Right kidney (tissue), 1 donor: ENCODE results near the gene NIPBL.
"Not testable (repeated sequence)": the region's sequence is repeated elsewhere in the genome, so short reads cannot be mapped to it uniquely, and the experiment has no call there.

Experiments used
- DNase-seq: peaks from one replicate; pipeline ENCODE4 v3.0.0-alpha.2; 2016

NIPBL gene

GRCh38 chr5:36877667-36878391 lies 1.3 kb downstream of the NIPBL start:
- peak; percentile 14 for DNase-seq

GRCh38 chr5:36878392-36879082 lies 2.0 kb downstream of the NIPBL start:
- peak; percentile 25 for DNase-seq

GRCh38 chr5:36879274-36880033 lies 2.9 kb downstream of the NIPBL start:
- no peak for DNase-seq

GRCh38 chr5:36880761-36881160 lies 4.2 kb downstream of the NIPBL start:
- DNase-seq, result no peak

- DNase-seq, result no peak
These were observed 4.7 kb downstream of the NIPBL start for GRCh38 chr5:36881304-36881703.

GRCh38 chr5:36881807-36882206 lies 5.2 kb downstream of the NIPBL start:
- no peak for DNase-seq

GRCh38 chr5:36882250-36882649 lies 5.7 kb downstream of the NIPBL start:
- no peak for DNase-seq

- no peak for DNase-seq
These were observed 7.4 kb downstream of the NIPBL start for GRCh38 chr5:36883894-36884462.

GRCh38 chr5:36885149-36885548 lies 8.6 kb downstream of the NIPBL start:
- no peak for DNase-seq

GRCh38 chr5:36885566-36886485 lies 9.3 kb downstream of the NIPBL start:
- DNase-seq, result no peak

- DNase-seq, result no peak
These were observed 10.2 kb downstream of the NIPBL start for GRCh38 chr5:36886791-36887190.

- DNase-seq, result no peak
These were observed 11.0 kb downstream of the NIPBL start for GRCh38 chr5:36887532-36887931.

GRCh38 chr5:36888303-36888702 lies 11.7 kb downstream of the NIPBL start:
- DNase-seq, result no peak

GRCh38 chr5:36889264-36889663 lies 12.7 kb downstream of the NIPBL start:
- DNase-seq, result no peak

GRCh38 chr5:36891266-36891665 lies 14.7 kb downstream of the NIPBL start:
- no peak for DNase-seq

- not testable (repeated sequence) for DNase-seq
These were observed 15.7 kb downstream of the NIPBL start for GRCh38 chr5:36892085-36892830.

- no peak for DNase-seq
These were observed 18.4 kb downstream of the NIPBL start for GRCh38 chr5:36894954-36895353.

GRCh38 chr5:36896476-36896875 lies 19.9 kb downstream of the NIPBL start:
- DNase-seq, result no peak

GRCh38 chr5:36897616-36898015 lies 21.0 kb downstream of the NIPBL start:
- DNase-seq, result no peak

GRCh38 chr5:36899860-36900259 lies 23.3 kb downstream of the NIPBL start:
- no peak for DNase-seq

- DNase-seq, result no peak
These were observed 23.7 kb downstream of the NIPBL start for GRCh38 chr5:36900283-36900682.
